Mammary epithelial cell (primary cell): ENCODE measurements around the gene TES.

Source experiments
- CTCF ChIP-seq, 2 donors: IDR thresholded peaks in 1 of 2; conservative IDR thresholded peaks in 1 of 2; 2 replicates each; pipeline ENCODE4 v1.5.1; 2011 to 2012; ENCODE audit warnings: inconsistent platforms in 2 of 2, low read length in 2 of 2, mild to moderate bottlenecking in 2 of 2, control low read depth in 1 of 2, low read depth in 1 of 2; ENCODE audit not compliant: insufficient read depth in 1 of 2; ENCODE audit errors: extremely low read depth in 1 of 2
- EZH2 ChIP-seq: IDR thresholded peaks from 2 replicates; pipeline ENCODE4 v1.6.1; 2012; ENCODE audit warnings: low read length, inconsistent platforms, borderline replicate concordance

- TF ChIP-seq CTCF (conservative IDR thresholded peaks at IDR 0.05 in 1 of 2, IDR thresholded peaks at IDR 0.05 in 1 of 2; ENCODE audit: extremely low read depth in 1 of 2, insufficient read depth in 1 of 2, low read depth in 1 of 2, low read length in 2 of 2) (no peak), EZH2 (no peak)
Observed at GRCh38 chr7:116224492-116225098, 14.3 kb downstream of the TES start.
